ENCODE results near the gene UPK2. TPM values are rescaled to one million over a fixed set of nuclear protein-coding genes. Genes with fewer than 3 reads are reported as not detected.

Gene UPK2
- total RNA-seq, 1 donor from 2014 or later: 0.22 TPM

DNA sequence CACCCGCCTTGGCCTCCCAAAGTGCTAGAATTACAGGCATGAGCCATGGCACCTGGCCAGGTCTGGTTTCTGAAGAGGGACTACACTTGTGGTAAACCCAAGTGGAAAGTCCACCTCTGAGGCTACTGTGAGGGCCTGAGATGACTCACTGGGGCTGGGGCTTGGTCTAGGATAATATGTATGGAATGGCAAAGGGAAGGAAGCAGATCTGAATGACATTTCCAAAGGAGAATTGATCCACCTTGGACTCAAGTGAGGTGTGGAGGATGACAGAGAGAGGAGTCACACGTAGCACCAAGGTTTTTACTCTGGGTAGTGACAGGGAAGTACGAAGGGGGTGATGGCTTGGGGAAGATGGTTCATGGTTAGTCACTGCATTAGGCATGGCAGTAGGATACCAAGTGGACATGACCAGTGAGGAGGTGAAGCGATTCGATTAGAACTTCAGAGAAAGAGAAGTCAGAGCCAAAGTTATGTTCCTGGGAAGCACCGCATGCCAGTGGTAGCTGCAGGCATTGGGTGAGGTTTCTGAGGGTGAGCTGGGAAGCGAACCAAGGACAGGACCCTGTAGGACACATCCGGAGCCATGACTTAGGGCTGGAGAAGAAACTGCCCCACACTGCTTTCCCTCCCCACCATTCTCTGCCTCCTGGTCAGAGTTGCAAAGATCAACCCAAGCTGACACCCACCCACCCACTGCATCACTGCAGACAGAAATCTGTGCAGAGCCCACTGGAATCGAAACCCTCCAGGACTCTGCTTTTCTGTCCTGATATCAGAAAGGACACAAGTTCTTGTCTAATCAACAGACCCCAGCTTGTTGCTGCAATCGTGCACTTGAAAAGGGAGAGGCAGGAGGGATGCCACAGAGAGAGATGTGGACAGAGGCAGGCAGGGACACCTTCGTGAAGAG lies 17.4 kb upstream of the UPK2 start:
- TF ChIP-seq, protein P1, sequence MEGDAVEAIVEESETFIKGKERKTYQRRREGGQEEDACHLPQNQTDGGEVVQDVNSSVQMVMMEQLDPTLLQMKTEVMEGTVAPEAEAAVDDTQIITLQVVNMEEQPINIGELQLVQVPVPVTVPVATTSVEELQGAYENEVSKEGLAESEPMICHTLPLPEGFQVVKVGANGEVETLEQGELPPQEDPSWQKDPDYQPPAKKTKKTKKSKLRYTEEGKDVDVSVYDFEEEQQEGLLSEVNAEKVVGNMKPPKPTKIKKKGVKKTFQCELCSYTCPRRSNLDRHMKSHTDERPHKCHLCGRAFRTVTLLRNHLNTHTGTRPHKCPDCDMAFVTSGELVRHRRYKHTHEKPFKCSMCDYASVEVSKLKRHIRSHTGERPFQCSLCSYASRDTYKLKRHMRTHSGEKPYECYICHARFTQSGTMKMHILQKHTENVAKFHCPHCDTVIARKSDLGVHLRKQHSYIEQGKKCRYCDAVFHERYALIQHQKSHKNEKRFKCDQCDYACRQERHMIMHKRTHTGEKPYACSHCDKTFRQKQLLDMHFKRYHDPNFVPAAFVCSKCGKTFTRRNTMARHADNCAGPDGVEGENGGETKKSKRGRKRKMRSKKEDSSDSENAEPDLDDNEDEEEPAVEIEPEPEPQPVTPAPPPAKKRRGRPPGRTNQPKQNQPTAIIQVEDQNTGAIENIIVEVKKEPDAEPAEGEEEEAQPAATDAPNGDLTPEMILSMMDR (IDR thresholded peaks at IDR 0.05): no peak
- H3K36me3 Mint-ChIP-seq (ENCODE audit: low read depth): no peaks in the 10 kb centered on the region
- H3K4me3 Mint-ChIP-seq (ENCODE audit: unreplicated experiment): no peak overlapping the region
- H3K9me3 Mint-ChIP-seq (ENCODE audit: low read depth): no peaks in the 10 kb centered on the region
- DNase-seq (ENCODE audit: low spot score): no peak
- H3K27me3 Mint-ChIP-seq (ENCODE audit: low read depth): peaks cover 3% of the 10 kb centered on the region
- H3K27ac Mint-ChIP-seq (ENCODE audit: unreplicated experiment): no peak overlapping the region
- H3K4me1 Mint-ChIP-seq (ENCODE audit: low read depth): peaks cover 22% of the 10 kb centered on the region

DNA sequence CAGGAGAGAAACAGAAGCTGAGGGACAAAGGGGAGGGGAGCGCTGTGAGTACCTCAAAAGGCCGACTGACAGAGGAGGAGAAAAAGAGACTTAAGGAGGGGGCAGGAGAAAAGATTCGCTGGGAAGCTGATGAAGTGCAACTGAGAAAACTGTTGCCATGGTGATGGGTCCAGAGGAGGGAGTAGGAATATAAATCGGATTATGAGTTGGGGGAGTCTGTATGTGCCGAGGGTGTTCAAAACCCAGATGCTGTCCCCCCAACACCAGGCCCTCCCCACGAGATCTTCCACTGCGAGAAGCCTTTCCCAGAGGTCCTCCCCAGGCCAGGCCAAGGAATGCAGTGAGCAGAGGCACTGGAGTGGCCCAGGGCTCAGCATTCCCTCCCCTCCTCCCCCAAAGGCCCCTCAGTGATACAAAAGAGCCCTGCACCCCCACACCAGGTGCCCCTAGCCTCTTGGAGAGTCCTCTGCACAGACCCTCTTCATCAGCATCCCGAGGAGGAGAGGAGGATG lies 16.6 kb upstream of the UPK2 start:
- H3K4me1 Mint-ChIP-seq (ENCODE audit: low read depth): peaks cover 22% of the 10 kb centered on the region
- peaks cover 3% of the 10 kb centered on the region for H3K27me3 Mint-ChIP-seq (ENCODE audit: low read depth)
- H3K9me3 Mint-ChIP-seq (ENCODE audit: low read depth): no peaks in the 10 kb centered on the region
- no peak for DNase-seq (ENCODE audit: low spot score)
- no peak overlapping the region for H3K27ac Mint-ChIP-seq (ENCODE audit: unreplicated experiment)
- no peak overlapping the region for H3K4me3 Mint-ChIP-seq (ENCODE audit: unreplicated experiment)
- TF ChIP-seq, protein P1 (IDR thresholded peaks at IDR 0.05): no peak
- H3K36me3 Mint-ChIP-seq (ENCODE audit: low read depth): no peaks in the 10 kb centered on the region

DNA sequence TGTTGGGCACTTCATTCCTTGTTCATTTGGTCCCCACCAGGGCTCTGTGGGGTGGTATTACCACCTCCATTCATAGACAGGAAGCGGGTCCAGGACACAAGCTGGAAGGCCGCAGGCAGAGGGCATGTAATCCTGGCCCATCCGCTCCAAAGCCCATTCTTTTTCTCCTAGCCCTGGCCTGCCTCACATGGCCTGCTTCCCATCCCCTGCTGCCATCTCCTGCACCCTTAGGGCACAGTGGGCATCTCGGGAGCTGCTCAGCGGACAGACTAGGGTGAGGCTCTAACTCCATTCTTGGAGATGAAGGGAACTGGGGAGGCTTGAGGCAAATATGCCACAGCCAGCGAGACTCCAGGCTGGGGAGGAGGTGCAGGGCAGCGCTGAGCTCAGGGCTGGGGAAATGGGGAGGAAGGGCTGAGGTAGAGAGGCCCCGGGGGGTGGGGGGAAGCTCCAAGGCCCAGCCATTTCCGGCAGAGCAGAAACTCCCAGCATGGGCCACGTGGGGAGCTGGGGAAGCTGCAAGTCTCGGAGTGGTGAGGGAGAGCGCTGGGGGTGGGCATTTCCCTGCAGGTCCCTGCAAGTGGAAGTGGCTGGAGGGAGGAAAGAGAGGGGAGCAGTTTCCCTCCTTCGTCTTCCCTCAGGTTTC lies 16.0 kb upstream of the UPK2 start:
- Mint-ChIP-seq H3K27ac (ENCODE audit: unreplicated experiment) (peak overlapping the region; percentile 68), H3K27me3 (ENCODE audit: low read depth) (peaks cover 3% of the 10 kb centered on the region), H3K36me3 (ENCODE audit: low read depth) (no peaks in the 10 kb centered on the region), H3K4me1 (ENCODE audit: low read depth) (peaks cover 22% of the 10 kb centered on the region), H3K4me3 (ENCODE audit: unreplicated experiment) (no peak overlapping the region), H3K9me3 (ENCODE audit: low read depth) (no peaks in the 10 kb centered on the region)
- DNase-seq (ENCODE audit: low spot score): no peak
- TF ChIP-seq, protein P1 (IDR thresholded peaks at IDR 0.05): no peak

DNA sequence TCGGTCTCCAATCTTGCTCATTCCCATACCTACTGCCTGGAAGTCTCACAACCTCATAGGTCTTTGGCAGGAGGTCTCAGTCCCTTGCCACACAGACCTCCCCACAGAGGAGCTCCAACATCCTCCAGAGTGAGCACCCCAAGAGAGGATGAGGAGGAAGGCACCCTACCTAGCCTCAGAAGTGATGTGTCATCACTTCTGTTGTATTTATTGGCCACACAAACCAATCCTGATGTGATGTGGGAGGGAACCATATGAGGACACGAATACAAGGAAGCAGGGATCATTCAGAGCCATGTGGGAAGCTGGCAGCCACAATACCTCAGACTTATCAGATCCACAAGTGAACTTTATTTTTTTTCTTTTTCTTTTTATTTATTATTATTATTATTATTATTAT lies 9.0 kb upstream of the UPK2 start:
- TF ChIP-seq, protein P1 (IDR thresholded peaks at IDR 0.05): no peak
- Mint-ChIP-seq H3K27ac (ENCODE audit: unreplicated experiment) (no peak overlapping the region), H3K36me3 (ENCODE audit: low read depth) (no peaks in the 10 kb centered on the region), H3K9me3 (ENCODE audit: low read depth) (no peaks in the 10 kb centered on the region), H3K4me3 (ENCODE audit: unreplicated experiment) (no peak overlapping the region), H3K27me3 (ENCODE audit: low read depth) (peaks cover 20% of the 10 kb centered on the region), H3K4me1 (ENCODE audit: low read depth) (no peaks in the 10 kb centered on the region)
- DNase-seq (ENCODE audit: low spot score): no peak

DNA sequence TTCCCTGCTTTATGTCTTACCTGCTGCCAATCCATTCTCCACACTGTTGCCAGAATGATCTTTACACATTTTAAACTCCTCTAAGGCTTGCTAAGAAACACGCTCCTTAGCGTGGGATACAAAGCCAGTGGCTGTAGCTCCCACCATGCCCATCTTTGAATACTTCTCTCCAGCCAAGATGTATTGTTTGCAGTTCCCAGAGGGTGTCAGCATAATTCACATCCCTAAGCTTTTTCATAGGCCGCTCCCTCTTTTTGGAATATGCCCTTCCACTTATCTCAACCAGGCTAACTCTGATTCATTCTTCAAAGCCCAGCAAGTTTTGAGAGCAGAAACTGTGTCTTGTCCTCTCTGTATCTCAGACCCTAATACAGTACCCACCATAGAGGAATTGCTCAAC lies 8.1 kb upstream of the UPK2 start:
- no peak for DNase-seq (ENCODE audit: low spot score)
- Mint-ChIP-seq H3K36me3 (ENCODE audit: low read depth) (no peaks in the 10 kb centered on the region), H3K9me3 (ENCODE audit: low read depth) (no peaks in the 10 kb centered on the region), H3K4me3 (ENCODE audit: unreplicated experiment) (no peak overlapping the region), H3K4me1 (ENCODE audit: low read depth) (no peaks in the 10 kb centered on the region), H3K27ac (ENCODE audit: unreplicated experiment) (no peak overlapping the region), H3K27me3 (ENCODE audit: low read depth) (peaks cover 24% of the 10 kb centered on the region)
- TF ChIP-seq, protein P1 (IDR thresholded peaks at IDR 0.05): no peak
